IMR-90 (cell line): ENCODE data around the gene SIAH1. TPM values are rescaled to one million over a fixed set of nuclear protein-coding genes. Genes with fewer than 3 reads are reported as not detected.
A peak's percentile ranks its signal among the peaks of the same experiment; 100 is the strongest.
"Not testable (repeated sequence)": the region's sequence is repeated elsewhere in the genome, so short reads cannot be mapped to it uniquely, and the experiment has no call there.

ENCODE experiments used
- ATAC-seq: fragments of 200-7000 bp; cut with Tn5 transposase; 2 replicates; pipeline ENCODE4 v1.9.1; 2020; ENCODE audit warnings: low read depth, mild to moderate bottlenecking, moderate library complexity
- BruUV-seq: library from RNA; stranded (reverse); fragments of 400-500 nt; replicated peaks from 2 replicates; lab custom pipeline; 2021; lab: Mats Ljungman, UMichigan
- CTCF ChIA-PET: fragments of 300-600 bp; formaldehyde crosslinking; extraction: SDS; loops from one replicate; lab custom pipeline; 2021; ENCODE audit warnings: antibody characterized with exemption; lab: Yijun Ruan, JAX
- POLR2A ChIA-PET: fragments of 300-600 bp; sonication (Branson Sonifier 250); formaldehyde crosslinking; loops from one replicate; lab custom pipeline; 2022; ENCODE audit warnings: antibody characterized with exemption; ENCODE audit not compliant: unreplicated experiment; lab: Charles Lee
- DNase-seq: peaks from one replicate; pipeline ENCODE4 v3.0.0; 2013
- H2AFZ ChIP-seq: replicated peaks from 2 replicates; pipeline ENCODE3; 2013; ENCODE audit warnings: low read length, mild to moderate bottlenecking; ENCODE audit not compliant: poor library complexity
- H2AK5ac ChIP-seq: 2 replicates; pipeline ENCODE4 v1.6.1; 2013; ENCODE audit warnings: low read depth, low read length, inconsistent platforms
- H2AK9ac ChIP-seq: replicated peaks from 2 replicates; pipeline ENCODE3; 2013; ENCODE audit warnings: mild to moderate bottlenecking, low read depth, low read length, moderate library complexity; ENCODE audit not compliant: poor library complexity
- H2BK120ac ChIP-seq: 2 replicates; pipeline ENCODE4 v1.6.1; 2013; ENCODE audit warnings: low read depth, low read length, inconsistent platforms
- H2BK15ac ChIP-seq: 3 replicates; pipeline ENCODE4 v1.6.1; 2013; ENCODE audit warnings: low read depth, low read length, inconsistent platforms
- H2BK20ac ChIP-seq: 2 replicates; pipeline ENCODE4 v1.6.1; 2013; ENCODE audit warnings: low read depth, mild to moderate bottlenecking, inconsistent platforms, low read length, moderate library complexity
- H2BK5ac ChIP-seq: 2 replicates; pipeline ENCODE4 v1.6.1; 2013; ENCODE audit warnings: mild to moderate bottlenecking, low read depth, low read length, inconsistent platforms; ENCODE audit not compliant: poor library complexity, severe bottlenecking
- H3K14ac ChIP-seq: replicated peaks from 2 replicates; pipeline ENCODE4 v1.6.1; 2013; ENCODE audit warnings: low read depth, low read length, inconsistent platforms
- H3K18ac ChIP-seq: 2 replicates; pipeline ENCODE4 v1.6.1; 2013; ENCODE audit warnings: low read depth, low read length, control low read depth
- H3K23ac ChIP-seq: 2 replicates; pipeline ENCODE4 v1.6.1; 2013; ENCODE audit warnings: low read depth, low read length, inconsistent platforms
- H3K27ac ChIP-seq: 2 replicates; pipeline ENCODE4 v1.5.1; 2013; ENCODE audit warnings: mild to moderate bottlenecking, control low read depth, low read length; ENCODE audit not compliant: insufficient read depth
- H3K27me3 ChIP-seq: 2 replicates; pipeline ENCODE4 v1.6.1; 2013; ENCODE audit warnings: low read length; ENCODE audit not compliant: control insufficient read depth, insufficient read depth
- H3K36me3 ChIP-seq: 2 replicates; pipeline ENCODE4 v1.6.1; 2013; ENCODE audit warnings: low read length, mixed read lengths; ENCODE audit not compliant: control insufficient read depth, insufficient read depth
- H3K4ac ChIP-seq: 2 replicates; pipeline ENCODE4 v1.6.1; 2013; ENCODE audit warnings: low read depth, low read length, inconsistent platforms
- H3K4me1 ChIP-seq: 2 replicates; pipeline ENCODE4 v1.6.1; 2013; ENCODE audit warnings: low read length, mixed read lengths; ENCODE audit not compliant: control insufficient read depth, insufficient read depth
- H3K4me2 ChIP-seq: 2 replicates; pipeline ENCODE4 v1.6.1; 2013; ENCODE audit warnings: low read depth, mild to moderate bottlenecking, control low read depth, low read length, moderate library complexity
- H3K4me3 ChIP-seq: 2 replicates; pipeline ENCODE4 v1.5.1; 2013; ENCODE audit warnings: low read depth, mild to moderate bottlenecking, control low read depth, low read length, moderate library complexity; ENCODE audit not compliant: insufficient read depth
- H3K56ac ChIP-seq: 2 replicates; pipeline ENCODE4 v1.6.1; 2013; ENCODE audit warnings: low read length, inconsistent platforms; ENCODE audit not compliant: insufficient read depth; ENCODE audit errors: extremely low read depth
- H3K79me1 ChIP-seq, 2 experiments: 2 replicates each; pipeline ENCODE4 v1.6.1; 2013; ENCODE audit warnings: low read length in 2 of 2, inconsistent platforms in 1 of 2, low read depth in 1 of 2
- H3K9ac ChIP-seq: 2 replicates; pipeline ENCODE4 v1.6.1; 2013; ENCODE audit warnings: low read depth, low read length, control low read depth
- H3K9me1 ChIP-seq: 2 replicates; pipeline ENCODE4 v1.6.1; 2013; ENCODE audit warnings: low read length, inconsistent platforms; ENCODE audit not compliant: insufficient read depth
- H3K9me3 ChIP-seq: 2 replicates; pipeline ENCODE4 v1.6.1; 2013; ENCODE audit warnings: low read length; ENCODE audit not compliant: control insufficient read depth, insufficient read depth
- H4K20me1 ChIP-seq: 2 replicates; pipeline ENCODE4 v1.6.1; 2013; ENCODE audit warnings: low read length, inconsistent platforms; ENCODE audit not compliant: insufficient read depth
- H4K5ac ChIP-seq: 2 replicates; pipeline ENCODE4 v1.6.1; 2013; ENCODE audit warnings: mild to moderate bottlenecking, low read depth, low read length, control low read depth
- H4K8ac ChIP-seq, 2 experiments: 2 replicates each; pipeline ENCODE4 v1.6.1; 2013; ENCODE audit warnings: low read depth in 2 of 2, low read length in 2 of 2, control low read depth in 1 of 2, inconsistent platforms in 1 of 2
- H4K91ac ChIP-seq: 2 replicates; pipeline ENCODE4 v1.6.1; 2013; ENCODE audit warnings: low read depth, low read length, inconsistent platforms; ENCODE audit not compliant: insufficient read depth
- BHLHE40 ChIP-seq: fragments of 150-350 bp; IDR thresholded peaks from 2 replicates; pipeline ENCODE4 v1.6.1; 2016; ENCODE audit warnings: mild to moderate bottlenecking, low read depth, low read length
- CEBPB ChIP-seq: IDR thresholded peaks from 2 replicates; pipeline ENCODE4 v1.6.1; 2012; ENCODE audit warnings: low read depth, low read length, improper control_type of control experiment
- POLR2A ChIP-seq: IDR thresholded peaks from 2 replicates; pipeline ENCODE4 v1.6.1; 2012; ENCODE audit warnings: mild to moderate bottlenecking, low read depth, low read length
- RFX5 ChIP-seq: IDR thresholded peaks from 2 replicates; pipeline ENCODE4 v1.8.0; 2012; ENCODE audit warnings: low read depth, mild to moderate bottlenecking, low read length, moderate library complexity
- WGBS, 2 experiments: methylation state at CpG; one replicate each; pipeline versions ENCODE4 v1.1.5 to v1.1.7; 2013; ENCODE audit warnings: missing lambda C conversion rate in 2 of 2; ENCODE audit not compliant: insufficient read length in 1 of 2; ENCODE audit errors: extremely low coverage in 2 of 2; 5-methylcytosine and 5-hydroxymethylcytosine counted together
- dilution Hi-C: fragments of 300-500 bp; cut with HindIII; formaldehyde crosslinking; loops from one replicate; pipeline ENCODE4 v1.14.3; 2018; ENCODE audit warnings: low sequenced_read_pairs; ENCODE audit not compliant: unreplicated experiment
- in situ Hi-C: fragments of 300-500 bp; cut with MboI; formaldehyde crosslinking; loops from 3 replicates; pipeline ENCODE4 v1.14.3; 2019; ENCODE audit warnings: low sequenced_read_pairs, inconsistent platforms, mixed read lengths
- intact Hi-C: fragments of 100-400 bp; cut with micrococcal nuclease; formaldehyde crosslinking; loops from 2 replicates; pipeline ENCODE4 v1.10.0; 2022
- polyA plus RNA-seq, 3 experiments: library from polyadenylated mRNA; depleted of rRNA; stranded (reverse); fragments of >200 nt; gene quantifications; 2 replicates each; pipeline ENCODE4 v1.2.3, GENCODE V29; 2012; ENCODE audit warnings: low replicate concordance in 1 of 3
- total RNA-seq: library from RNA; depleted of rRNA; stranded (reverse); fragments of >200 nt; gene quantifications from 2 replicates; pipeline ENCODE4 v1.2.3, GENCODE V29; 2012

SIAH1 gene
- total and polyA plus RNA-seq, 2 of the 4 experiments (the other 2 are of a cell fraction): 10.3 to 17.7 TPM

GRCh38 chr16:48420437-48420836 is 35.2 kb upstream of the SIAH1 start:
- intact Hi-C loops: no loop called here
- Histone ChIP-seq H2BK5ac (no peak overlapping the region), H2AFZ (no peak overlapping the region), H4K91ac (no peak overlapping the region), H3K27me3 (no peaks in the 10 kb centered on the region), H3K9me1 (no peaks in the 10 kb centered on the region), H3K4ac (no peak overlapping the region), H4K20me1 (no peaks in the 10 kb centered on the region), H2BK120ac (no peak overlapping the region), H2BK15ac (no peak overlapping the region), H3K27ac (no peak overlapping the region), H3K4me2 (no peak overlapping the region), H2BK20ac (no peak overlapping the region), H3K56ac (no peak overlapping the region), H4K5ac (no peak overlapping the region), H2AK9ac (no peak overlapping the region), H2AK5ac (peak overlapping the region; percentile 1; the same call in 1 of the 2 replicates), H4K8ac (no peak overlapping the region), H3K9me3 (no peaks in the 10 kb centered on the region), H3K9ac (no peak overlapping the region), H3K79me1 (no peaks in the 10 kb centered on the region), H3K4me1 (peaks cover 2% of the 10 kb centered on the region; the same call in 1 of the 2 replicates), H3K4me3 (no peak overlapping the region), H3K36me3 (no peaks in the 10 kb centered on the region), H3K14ac (no peak overlapping the region), H3K18ac (no peak overlapping the region), H3K23ac (no peak overlapping the region)
- DNase-seq (no peak), ATAC-seq (no peak)
- no TSS peak for BruUV-seq
- TF ChIP-seq POLR2A: no peak
- TF ChIP-seq BHLHE40: no peak
- TF ChIP-seq RFX5: no peak
- TF ChIP-seq CEBPB: peak; percentile 69
- in situ Hi-C loops: no loop called here
- POLR2A ChIA-PET: no interaction called here
- dilution Hi-C loops: no loop called here
- WGBS, 2 experiments: 80% methylated on average over 1 of the region's 1 CpG; no CpG with 5 or more reads in 1 of the 2 experiments
- CTCF ChIA-PET: no interaction called here

DNA sequence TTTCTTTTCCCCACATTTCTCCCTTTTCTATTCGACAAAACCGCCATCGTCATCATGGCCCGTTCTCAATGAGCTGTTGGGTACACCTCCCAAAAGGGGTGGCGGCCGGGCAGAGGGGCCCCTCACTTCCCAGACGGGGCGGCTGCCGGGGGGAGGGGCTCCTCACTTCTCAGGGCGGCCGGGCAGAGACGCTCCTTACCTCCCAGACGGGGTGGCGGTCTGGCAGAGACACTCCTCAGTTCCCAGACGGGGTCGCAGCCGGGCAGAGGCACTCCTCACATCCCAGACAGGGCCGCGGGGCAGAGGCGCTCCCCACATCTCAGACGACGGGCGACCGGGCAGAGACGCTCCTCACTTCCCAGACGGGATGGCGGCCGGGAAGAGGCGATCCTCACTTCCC is 31.4 kb upstream of the SIAH1 start:
- H3K9ac ChIP-seq, H3K9me3 ChIP-seq, H3K4me3 ChIP-seq, H3K4me1 ChIP-seq, BruUV-seq, H3K79me1 ChIP-seq, H2BK20ac ChIP-seq, in situ Hi-C loops, H4K5ac ChIP-seq, H2BK5ac ChIP-seq, H3K14ac ChIP-seq, DNase-seq, CTCF ChIA-PET, H2AK9ac ChIP-seq, intact Hi-C loops, H3K27ac ChIP-seq, ATAC-seq, H3K36me3 ChIP-seq, dilution Hi-C loops, H2BK15ac ChIP-seq, H3K18ac ChIP-seq, H3K27me3 ChIP-seq, H4K91ac ChIP-seq, H4K20me1 ChIP-seq, H3K23ac ChIP-seq, H4K8ac ChIP-seq, H3K9me1 ChIP-seq, H2BK120ac ChIP-seq, H3K4ac ChIP-seq, H3K56ac ChIP-seq, POLR2A ChIA-PET, H2AK5ac ChIP-seq, H2AFZ ChIP-seq, H3K4me2 ChIP-seq: not testable (repeated sequence)
- 98% methylated on average over 16 of the region's 29 CpGs; no CpG with 5 or more reads in 1 of the 2 experiments for WGBS, 2 experiments
